DND-41 (cell line): ENCODE data around the gene RHBDF1.

Source experiments
- ATAC-seq: fragments of 200-7000 bp; cut with Tn5 transposase; 3 replicates; pipeline ENCODE4 v1.9.1; 2021; ENCODE audit warnings: low read depth; ENCODE audit not compliant: insufficient read depth
- DNase-seq: peaks from one replicate; pipeline ENCODE4 v3.0.0-alpha.2; 2020
- H2AFZ ChIP-seq: 2 replicates; pipeline ENCODE4 v1.6.0; 2012; ENCODE audit warnings: low read depth, low read length
- H3K27ac ChIP-seq: 2 replicates; pipeline ENCODE4 v1.5.1; 2012; ENCODE audit warnings: low read length, inconsistent platforms
- H3K27me3 ChIP-seq: fragments of 200-600 bp; sonication (generic); 2 replicates; pipeline ENCODE4 v1.6.0; 2012; ENCODE audit warnings: low read length, mild to moderate bottlenecking, inconsistent platforms; ENCODE audit not compliant: insufficient read depth, poor library complexity
- H3K36me3 ChIP-seq: 2 replicates; pipeline ENCODE4 v1.5.1; 2012; ENCODE audit warnings: low read length, inconsistent platforms; ENCODE audit not compliant: insufficient read depth
- H3K4me1 ChIP-seq: 2 replicates; pipeline ENCODE4 v1.5.1; 2012; ENCODE audit warnings: mild to moderate bottlenecking, low read length; ENCODE audit not compliant: insufficient read depth
- H3K4me2 ChIP-seq: 2 replicates; pipeline ENCODE4 v1.6.0; 2012; ENCODE audit warnings: mild to moderate bottlenecking, moderate library complexity, low read length, inconsistent platforms; ENCODE audit not compliant: insufficient read depth
- H3K4me3 ChIP-seq, 2 experiments: fragments of 200-600 bp in 1 of 2; shearing (Covaris generic) in 1 of 2; 2 replicates each; pipeline ENCODE4 v1.5.1; 2012 to 2016; ENCODE audit warnings: inconsistent platforms in 2 of 2, low read length in 2 of 2, mild to moderate bottlenecking in 2 of 2, low read depth in 1 of 2, moderate library complexity in 1 of 2
- H3K79me2 ChIP-seq: 2 replicates; pipeline ENCODE4 v1.6.0; 2012; ENCODE audit warnings: low read length, inconsistent platforms; ENCODE audit not compliant: insufficient read depth
- H3K9ac ChIP-seq: 2 replicates; pipeline ENCODE4 v1.6.0; 2012; ENCODE audit warnings: low read depth, mild to moderate bottlenecking, inconsistent platforms, low read length, moderate library complexity
- H3K9me3 ChIP-seq: 2 replicates; pipeline ENCODE4 v1.5.1; 2012; ENCODE audit warnings: low read length, moderate library complexity, mild to moderate bottlenecking, inconsistent platforms; ENCODE audit not compliant: insufficient read depth, severe bottlenecking
- H4K20me1 ChIP-seq: 2 replicates; pipeline ENCODE4 v1.6.0; 2012; ENCODE audit warnings: low read length; ENCODE audit not compliant: insufficient read depth
- CTCF ChIP-seq: IDR thresholded peaks from 2 replicates; pipeline ENCODE4 v1.5.1; 2012; ENCODE audit warnings: borderline replicate concordance, low read length, moderate library complexity, mild to moderate bottlenecking; ENCODE audit not compliant: poor library complexity, severe bottlenecking; ENCODE audit errors: extremely low read depth
- EZH2 ChIP-seq: IDR thresholded peaks from 3 replicates; pipeline ENCODE4 v1.6.1; 2012; ENCODE audit warnings: borderline replicate concordance, low read depth, mild to moderate bottlenecking, moderate library complexity, low read length, inconsistent platforms; ENCODE audit not compliant: severe bottlenecking

The RHBDF1 gene

DNA sequence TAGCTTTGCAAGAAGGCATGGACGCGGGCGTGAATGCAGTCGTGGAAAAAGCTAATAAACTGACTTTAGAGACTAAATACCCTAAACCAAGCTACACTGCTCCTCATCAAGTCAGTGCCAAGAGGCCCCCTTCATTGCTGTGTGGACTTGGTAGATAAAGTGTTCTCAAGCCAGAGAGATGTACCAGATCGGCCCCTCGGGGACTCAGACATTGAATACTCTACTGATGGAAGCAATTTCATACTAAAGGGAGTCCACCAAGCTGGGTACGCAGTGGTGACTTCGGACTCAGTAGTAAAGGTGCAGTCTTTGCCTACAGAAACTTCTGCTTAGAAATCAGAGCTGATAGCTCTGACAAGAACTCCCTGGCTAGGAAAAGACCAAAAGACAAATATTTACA, 27.8 kb downstream of the RHBDF1 start:
- Histone ChIP-seq H4K20me1 (peaks cover 27% of the 10 kb centered on the region; the same call in 1 of the 2 replicates), H3K27me3 (no peaks in the 10 kb centered on the region), H2AFZ (no peak overlapping the region), H3K9me3 (no peaks in the 10 kb centered on the region), H3K36me3 (peaks cover 73% of the 10 kb centered on the region), H3K9ac (no peak overlapping the region), H3K4me1 (peaks cover 3% of the 10 kb centered on the region; the same call in 1 of the 2 replicates), H3K4me3 (no peak overlapping the region), H3K79me2 (peaks cover 15% of the 10 kb centered on the region), H3K4me2 (no peak overlapping the region), H3K27ac (no peak overlapping the region)
- TF ChIP-seq CTCF (no peak), EZH2 (no peak)
- DNase-seq = no peak
- ATAC-seq = no peak

GRCh38 chr16:43294-43693, 29.1 kb downstream of the RHBDF1 start:
- Histone ChIP-seq H2AFZ (no peak overlapping the region), H3K36me3 (peaks cover 69% of the 10 kb centered on the region), H3K9ac (no peak overlapping the region), H3K4me2 (no peak overlapping the region), H3K4me3 (no peak overlapping the region), H3K79me2 (peaks cover 8% of the 10 kb centered on the region), H3K27me3 (no peaks in the 10 kb centered on the region), H3K9me3 (no peaks in the 10 kb centered on the region), H3K4me1 (peaks cover 3% of the 10 kb centered on the region; the same call in 1 of the 2 replicates), H3K27ac (no peak overlapping the region), H4K20me1 (peaks cover 33% of the 10 kb centered on the region)
- DNase-seq = no peak
- ATAC-seq = no peak
- TF ChIP-seq CTCF (no peak), EZH2 (no peak)

DNA sequence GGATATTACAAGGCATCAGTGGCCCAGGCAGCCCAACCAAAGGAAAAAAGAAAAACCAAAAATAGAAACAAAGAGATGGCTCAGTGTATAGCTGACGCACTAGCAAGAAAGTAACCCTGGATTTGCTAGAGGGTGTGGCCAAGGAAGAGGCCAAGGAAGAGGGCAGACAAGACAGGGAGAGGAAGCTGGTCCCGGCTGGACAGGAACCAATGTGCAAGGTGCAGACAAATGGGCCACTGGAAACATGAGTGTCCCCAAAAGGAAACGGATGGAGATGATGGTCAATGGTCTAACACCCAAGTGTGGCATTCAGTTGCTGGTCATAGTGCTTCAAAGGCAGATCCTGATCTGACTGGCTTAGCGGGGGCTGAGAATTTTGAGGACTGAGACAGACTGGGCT, 29.7 kb downstream of the RHBDF1 start:
- no peak overlapping the region for H3K4me2 ChIP-seq
- no peak overlapping the region for H3K4me3 ChIP-seq
- TF ChIP-seq CTCF (no peak), EZH2 (no peak)
- H3K79me2 ChIP-seq = peaks cover 8% of the 10 kb centered on the region
- no peaks in the 10 kb centered on the region for H3K27me3 ChIP-seq
- peaks cover 68% of the 10 kb centered on the region for H3K36me3 ChIP-seq
- H3K9me3 ChIP-seq = no peaks in the 10 kb centered on the region
- peaks cover 3% of the 10 kb centered on the region; the same call in 1 of the 2 replicates for H3K4me1 ChIP-seq
- DNase-seq (no peak), ATAC-seq (no peak)
- H4K20me1 ChIP-seq = peaks cover 34% of the 10 kb centered on the region
- no peak overlapping the region for H3K9ac ChIP-seq
- H3K27ac ChIP-seq = no peak overlapping the region
- H2AFZ ChIP-seq = no peak overlapping the region

- H4K20me1 ChIP-seq = peaks cover 30% of the 10 kb centered on the region
- ATAC-seq (no peak), DNase-seq (no peak)
- H3K9ac ChIP-seq = no peak overlapping the region
- peaks cover 4% of the 10 kb centered on the region for H3K79me2 ChIP-seq
- H3K27me3 ChIP-seq = no peaks in the 10 kb centered on the region
- H2AFZ ChIP-seq = no peak overlapping the region
- H3K36me3 ChIP-seq = peaks cover 69% of the 10 kb centered on the region
- no peak overlapping the region for H3K4me2 ChIP-seq
- TF ChIP-seq CTCF (no peak), EZH2 (no peak)
- H3K27ac ChIP-seq = no peak overlapping the region
- H3K4me3 ChIP-seq = no peak overlapping the region
- H3K4me1 ChIP-seq = peaks cover 3% of the 10 kb centered on the region; the same call in 1 of the 2 replicates
- H3K9me3 ChIP-seq = no peaks in the 10 kb centered on the region
These were observed 30.4 kb downstream of the RHBDF1 start for GRCh38 chr16:42069-42457.
